SU-DHL-6 (cell line): ENCODE measurements around the gene BEND6.

ENCODE experiments used
- CTCF ChIP-seq: fragments of 200-600 bp; sonication (generic); IDR thresholded peaks from one replicate; pipeline ENCODE4 v1.5.1; 2017; ENCODE audit warnings: antibody characterized with exemption, mild to moderate bottlenecking, low read length, moderate library complexity; ENCODE audit not compliant: insufficient read depth, poor library complexity, severe bottlenecking
- EZH2phosphoT487 ChIP-seq: fragments of 200-600 bp; sonication (generic), shearing (Covaris generic); conservative IDR thresholded peaks from 2 replicates; pipeline ENCODE4 v1.6.1; 2018; ENCODE audit warnings: mild to moderate bottlenecking, antibody characterized with exemption, low read length, moderate library complexity, mixed read lengths

GRCh38 chr6:56962441-56962840 is 7.5 kb downstream of the BEND6 start:
- TF ChIP-seq CTCF (no peak), EZH2phosphoT487 (no peak)
